ENCODE results near the gene RFPL3. TPM values are rescaled to one million over a fixed set of nuclear protein-coding genes. Genes with fewer than 3 reads are reported as not detected.

Gene RFPL3
- polyA plus RNA-seq, 3 donors = not detected

GRCh38 chr22:32404021-32404420, 46.4 kb downstream of the RFPL3 start:
- DNase-seq = no peak
- peaks cover 67 to 90% of the 10 kb centered on the region in 2 donors for H3K36me3 ChIP-seq (replicated peaks in 1 of 2; ENCODE audit: control insufficient read depth in 1 of 2, insufficient read depth in 2 of 2, low read length in 2 of 2)
- Mint-ChIP-seq H3K4me3 (no peak overlapping the region), H3K27ac (peak overlapping the region in 1 of 7 donors; percentile 32), H3K4me1 (peaks cover 18% of the 10 kb centered on the region), H3K9me3 (no peaks in the 10 kb centered on the region), H3K27me3 (ENCODE audit: low read depth in 3 of 3) (no peaks in the 10 kb centered on the region), H3K36me3 (peaks cover 78 to 86% of the 10 kb centered on the region in 2 donors)
- no CpG with 5 or more reads among the region's 2 CpGs for WGBS (ENCODE audit: insufficient coverage)
- H3K4me1 ChIP-seq (ENCODE audit: control insufficient read depth in 1 of 2, insufficient read depth in 2 of 2, low read length in 2 of 2) = peaks cover 18 to 22% of the 10 kb centered on the region in 2 donors
- peaks cover 8% of the 10 kb centered on the region for H4K20me1 ChIP-seq (ENCODE audit: insufficient read depth, low read length)
- no peak overlapping the region for H3K4me3 ChIP-seq (replicated peaks in 1 of 3; ENCODE audit: low read depth in 2 of 3, low read length in 3 of 3)
- peaks cover 11% of the 10 kb centered on the region for H3K79me2 ChIP-seq (ENCODE audit: insufficient read depth, low read length)
- H3K4me2 ChIP-seq (replicated peaks; ENCODE audit: extremely low read depth, low read length, poor library complexity, severe bottlenecking) = no peak overlapping the region
- no peaks in the 10 kb centered on the region for H3K9me3 ChIP-seq (replicated peaks in 1 of 2; ENCODE audit: control insufficient read depth in 1 of 2, insufficient read depth in 1 of 2, low read length in 2 of 2)
- H3K27me3 ChIP-seq (ENCODE audit: control insufficient read depth in 2 of 2, insufficient read depth in 2 of 2, low read length in 2 of 2) = no peaks in the 10 kb centered on the region
- intact Hi-C loops (cut with micrococcal nuclease) = no loop called here
- H2AFZ ChIP-seq (ENCODE audit: insufficient read depth, low read depth, low read length, poor library complexity, severe bottlenecking) = no peak overlapping the region
- TF ChIP-seq CTCF (IDR thresholded peaks at IDR 0.05) = no peak
- H3K27ac ChIP-seq (ENCODE audit: low read depth in 1 of 2, low read length in 2 of 2) = no peak overlapping the region
- H3K9ac ChIP-seq (ENCODE audit: insufficient read depth, low read length, poor library complexity, severe bottlenecking) = no peak overlapping the region

DNA sequence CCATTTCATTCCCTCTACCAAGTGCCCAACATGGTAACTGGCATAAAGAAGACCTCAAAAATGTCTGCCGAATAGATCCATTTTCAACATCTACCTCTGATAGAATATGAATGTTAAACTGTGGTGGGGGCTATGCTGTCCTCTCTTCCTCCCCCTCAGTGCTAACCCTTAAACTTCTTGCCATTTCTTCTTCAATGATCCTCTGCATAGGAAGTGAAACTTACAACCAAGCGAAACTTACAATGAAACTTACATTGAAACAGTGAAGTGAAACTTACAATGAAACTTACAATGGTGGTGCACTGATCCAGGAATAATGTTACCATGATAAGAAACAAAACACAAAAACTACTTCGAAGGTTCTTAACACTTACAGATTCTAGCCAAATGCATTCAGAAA, 49.6 kb downstream of the RFPL3 start:
- peak in 2 of 3 donors; percentile 44 to 59 for DNase-seq

More for the DNA sequence above, 49.6 kb downstream of the RFPL3 start:
- H3K36me3 Mint-ChIP-seq = peaks cover 46 to 56% of the 10 kb centered on the region in 2 donors
- no peak overlapping the region for H2AFZ ChIP-seq (ENCODE audit: insufficient read depth, low read depth, low read length, poor library complexity, severe bottlenecking)
- peaks cover 17% of the 10 kb centered on the region for H4K20me1 ChIP-seq (ENCODE audit: insufficient read depth, low read length)
- peaks cover 35 to 48% of the 10 kb centered on the region in 2 donors for H3K4me1 ChIP-seq (ENCODE audit: control insufficient read depth in 1 of 2, insufficient read depth in 2 of 2, low read length in 2 of 2)
- TF ChIP-seq CTCF (IDR thresholded peaks at IDR 0.05) = no peak
- peak overlapping the region; percentile 68 to 89 (median 77) for H3K27ac Mint-ChIP-seq
- no peak overlapping the region for H3K9ac ChIP-seq (ENCODE audit: insufficient read depth, low read length, poor library complexity, severe bottlenecking)
- peak overlapping the region; percentile 35 for H3K4me2 ChIP-seq (replicated peaks; ENCODE audit: extremely low read depth, low read length, poor library complexity, severe bottlenecking)
- peaks cover 39% of the 10 kb centered on the region for H3K4me1 Mint-ChIP-seq
- no peaks in the 10 kb centered on the region for H3K27me3 ChIP-seq (ENCODE audit: control insufficient read depth in 2 of 2, insufficient read depth in 2 of 2, low read length in 2 of 2)
- peaks cover 43% of the 10 kb centered on the region for H3K79me2 ChIP-seq (ENCODE audit: insufficient read depth, low read length)
- WGBS (ENCODE audit: insufficient coverage) = no CpG with 5 or more reads among the region's 3 CpGs
- H3K4me3 ChIP-seq (replicated peaks in 1 of 3; ENCODE audit: low read depth in 2 of 3, low read length in 3 of 3) = peak overlapping the region in 1 of 3 experiments; percentile 7
- H3K9me3 Mint-ChIP-seq = no peaks in the 10 kb centered on the region
- H3K4me3 Mint-ChIP-seq = peak overlapping the region in 1 of 2 donors; percentile 2
- no peaks in the 10 kb centered on the region for H3K27me3 Mint-ChIP-seq (ENCODE audit: low read depth in 3 of 3)
- intact Hi-C loops (cut with micrococcal nuclease) = no loop called here
- H3K27ac ChIP-seq (ENCODE audit: low read depth in 1 of 2, low read length in 2 of 2) = peak overlapping the region; percentile 50 to 74
- H3K36me3 ChIP-seq (replicated peaks in 1 of 2; ENCODE audit: control insufficient read depth in 1 of 2, insufficient read depth in 2 of 2, low read length in 2 of 2) = peaks cover 34 to 62% of the 10 kb centered on the region in 2 donors
- no peaks in the 10 kb centered on the region for H3K9me3 ChIP-seq (replicated peaks in 1 of 2; ENCODE audit: control insufficient read depth in 1 of 2, insufficient read depth in 1 of 2, low read length in 2 of 2)
